Right atrium auricular region (tissue), 2 donors: ENCODE data around the gene MYADM. TPM values are rescaled to one million over a fixed set of nuclear protein-coding genes. Genes with fewer than 3 reads are reported as not detected.
A peak's percentile ranks its signal among the peaks of the same experiment; 100 is the strongest.
"Not testable (repeated sequence)": the region's sequence is repeated elsewhere in the genome, so short reads cannot be mapped to it uniquely, and the experiment has no call there.

Experiments used
- DNase-seq: peaks from one replicate; pipeline ENCODE4 v3.0.0-alpha.2; 2019; ENCODE audit warnings: low spot score
- H3K27ac ChIP-seq, 2 donors: fragments of 200-600 bp; sonication (generic); 1 replicate in 1 of 2; 2 replicates in 1 of 2; pipeline ENCODE4 v1.5.1; 2016 to 2019
- H3K27me3 ChIP-seq, 2 donors: fragments of 200-600 bp; sonication (generic); one replicate each; pipeline versions ENCODE4 v1.5.1 to v1.6.0; 2017 to 2019
- H3K36me3 ChIP-seq: fragments of 200-600 bp; sonication (generic); one replicate; pipeline ENCODE4 v1.5.1; 2016
- H3K4me1 ChIP-seq, 2 donors: fragments of 200-600 bp; sonication (generic); one replicate each; pipeline versions ENCODE4 v1.5.1 to v1.6.0; 2017 to 2019
- H3K4me3 ChIP-seq, 2 donors: fragments of 200-600 bp; sonication (generic); 1 replicate in 1 of 2; 2 replicates in 1 of 2; pipeline ENCODE4 v1.5.1; 2017 to 2019; ENCODE audit warnings: mild to moderate bottlenecking in 1 of 2, moderate library complexity in 1 of 2
- H3K9me3 ChIP-seq, 2 donors: fragments of 200-600 bp; sonication (generic); one replicate each; pipeline ENCODE4 v1.5.1; 2019
- CTCF ChIP-seq, 2 donors: fragments of 200-600 bp; sonication (generic); IDR thresholded peaks; one replicate each; pipeline ENCODE4 v1.5.1; 2019; ENCODE audit warnings: antibody characterized with exemption in 2 of 2
- total RNA-seq, 2 donors: library from RNA; depleted of rRNA; stranded (reverse); fragments of >200 nt; gene quantifications; one replicate each; pipeline ENCODE4 v1.1.0, GENCODE V29; 2016

Gene MYADM
- total RNA-seq, 2 donors from 2014 or later: 117 to 150 TPM

- no peak for TF ChIP-seq CTCF (IDR thresholded peaks at IDR 0.05)
- peaks cover 0 to 45% of the 10 kb centered on the region in 2 donors for H3K4me1 ChIP-seq
- H3K27me3 ChIP-seq: no peaks in the 10 kb centered on the region
- H3K9me3 ChIP-seq: no peaks in the 10 kb centered on the region
- peak overlapping the region; percentile 85 to 87 for H3K4me3 ChIP-seq
- peak overlapping the region; percentile 97 for H3K27ac ChIP-seq
- H3K36me3 ChIP-seq: peaks cover under 1% of the 10 kb centered on the region
- no peak for DNase-seq
Measured at GRCh38 chr19:53866865-53867224, 838 bp upstream of the MYADM start.

GRCh38 chr19:53868091-53868891 is 608 bp downstream of the MYADM start:
- H3K27me3 ChIP-seq: no peaks in the 10 kb centered on the region
- peaks cover 15% of the 10 kb centered on the region for H3K36me3 ChIP-seq
- H3K9me3 ChIP-seq: no peaks in the 10 kb centered on the region
- H3K4me1 ChIP-seq: peaks cover 0 to 57% of the 10 kb centered on the region in 2 donors
- H3K4me3 ChIP-seq: peak overlapping the region; percentile 85 to 87
- DNase-seq: peak; percentile 79
- no peak for TF ChIP-seq CTCF (IDR thresholded peaks at IDR 0.05)
- H3K27ac ChIP-seq: peak overlapping the region; percentile 97

- H3K4me1 ChIP-seq: peaks cover 0 to 58% of the 10 kb centered on the region in 2 donors
Measured at GRCh38 chr19:53868892-53869804, 1.5 kb downstream of the MYADM start.

GRCh38 chr19:53869805-53870484 is 2.3 kb downstream of the MYADM start:
- peak overlapping the region; percentile 97 for H3K27ac ChIP-seq
- peak overlapping the region; percentile 85 to 87 for H3K4me3 ChIP-seq
- not testable (repeated sequence) for H3K27me3 ChIP-seq, DNase-seq, H3K9me3 ChIP-seq
- peaks cover 0 to 62% of the 10 kb centered on the region in 2 donors for H3K4me1 ChIP-seq
- H3K36me3 ChIP-seq: peaks cover 31% of the 10 kb centered on the region

More at GRCh38 chr19:53868892-53869804, 1.5 kb downstream of the MYADM start:
- peak overlapping the region; percentile 97 for H3K27ac ChIP-seq
- peak; percentile 94 for DNase-seq
- peak in 1 of 2 donors; percentile 47 for TF ChIP-seq CTCF (IDR thresholded peaks at IDR 0.05)
- no peaks in the 10 kb centered on the region for H3K27me3 ChIP-seq
- H3K4me3 ChIP-seq: peak overlapping the region; percentile 85 to 87
- H3K36me3 ChIP-seq: peaks cover 23% of the 10 kb centered on the region
- no peaks in the 10 kb centered on the region for H3K9me3 ChIP-seq

GRCh38 chr19:53870485-53870844 is 2.8 kb downstream of the MYADM start:
- Histone ChIP-seq H3K4me3 (peak overlapping the region in 1 of 2 donors; percentile 85), H3K9me3 (no peaks in the 10 kb centered on the region), H3K4me1 (peaks cover 0 to 58% of the 10 kb centered on the region in 2 donors), H3K36me3 (peaks cover 34% of the 10 kb centered on the region), H3K27me3 (no peaks in the 10 kb centered on the region), H3K27ac (peak overlapping the region; percentile 97)
- TF ChIP-seq CTCF (IDR thresholded peaks at IDR 0.05): no peak
- no peak for DNase-seq
